GM19467 (cell line): ENCODE results near the gene INPP5J.
"Not testable (repeated sequence)": the region's sequence is repeated elsewhere in the genome, so short reads cannot be mapped to it uniquely, and the experiment has no call there.

Experiments
- ATAC-seq: cut with Tn5 transposase; IDR thresholded peaks from one replicate; pipeline ENCODE4 v1.9.1; 2021; ENCODE audit warnings: mild to moderate bottlenecking, moderate library complexity; ENCODE audit not compliant: unreplicated experiment

INPP5J gene

GRCh38 chr22:31087744-31088215 is 35.0 kb upstream of the INPP5J start:
- no peak for ATAC-seq

- no peak for ATAC-seq
Observed at GRCh38 chr22:31088233-31088986, 34.4 kb upstream of the INPP5J start.

- no peak for ATAC-seq
Observed at GRCh38 chr22:31089160-31090100, 33.3 kb upstream of the INPP5J start.

- no peak for ATAC-seq
Observed at GRCh38 chr22:31090217-31091085, 32.3 kb upstream of the INPP5J start.

DNA sequence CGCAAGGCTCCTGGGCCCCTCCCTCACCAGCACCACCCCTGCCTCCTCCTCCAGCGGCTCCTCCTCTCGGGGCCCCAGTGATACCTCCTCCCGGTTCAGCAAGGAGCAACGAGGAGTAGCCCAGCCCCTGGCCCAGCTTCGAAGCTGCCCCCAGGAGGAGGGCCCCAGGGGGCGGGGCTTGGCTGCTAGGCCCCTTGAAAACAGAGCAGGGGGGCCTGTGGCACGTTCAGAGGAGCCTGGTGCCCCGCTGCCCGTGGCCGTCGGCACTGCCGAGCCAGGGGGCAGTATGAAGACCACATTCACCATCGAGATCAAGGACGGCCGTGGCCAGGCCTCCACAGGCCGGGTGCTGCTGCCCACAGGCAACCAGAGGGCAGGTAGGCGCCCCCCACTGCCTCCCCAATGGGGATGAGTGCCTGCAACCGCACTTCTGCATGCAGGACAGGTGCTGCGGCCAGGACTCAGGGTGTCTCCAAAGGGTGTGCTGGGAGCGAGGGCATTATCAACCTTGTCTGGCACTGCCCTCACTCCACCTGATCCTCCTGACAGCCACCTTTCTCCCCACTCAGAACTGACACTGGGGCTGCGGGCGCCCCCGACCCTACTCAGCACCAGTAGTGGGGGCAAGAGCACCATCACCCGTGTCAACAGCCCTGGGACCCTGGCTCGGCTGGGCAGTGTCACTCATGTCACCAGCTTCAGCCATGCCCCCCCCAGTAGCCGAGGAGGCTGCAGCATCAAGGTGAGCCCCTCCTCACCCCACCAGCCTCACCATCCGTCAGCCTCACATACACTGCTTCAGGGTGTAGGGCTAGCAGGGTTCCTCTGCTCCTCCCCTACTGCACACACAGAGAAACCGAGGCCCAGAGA is 31.4 kb upstream of the INPP5J start:
- no peak for ATAC-seq

DNA sequence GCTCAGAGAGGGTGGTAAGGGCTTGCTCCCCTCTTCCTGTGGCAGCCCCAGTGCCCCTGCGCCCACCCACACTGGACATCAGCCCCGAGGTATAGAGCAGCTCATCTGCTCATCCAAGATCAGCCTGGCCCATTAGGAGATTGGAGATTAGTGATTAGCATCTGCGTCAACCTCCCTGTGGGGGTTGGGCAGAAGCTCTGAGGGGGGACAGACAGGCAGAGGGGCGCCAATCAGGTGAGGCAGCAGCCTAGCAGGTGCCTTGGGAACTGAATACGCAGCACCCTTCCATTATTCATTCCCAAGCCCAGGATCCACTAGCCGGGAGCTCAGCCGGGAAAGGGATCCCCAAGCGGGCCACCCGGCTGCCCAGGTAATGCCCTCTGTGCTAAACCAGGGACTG is 30.6 kb upstream of the INPP5J start:
- ATAC-seq = no peak

DNA sequence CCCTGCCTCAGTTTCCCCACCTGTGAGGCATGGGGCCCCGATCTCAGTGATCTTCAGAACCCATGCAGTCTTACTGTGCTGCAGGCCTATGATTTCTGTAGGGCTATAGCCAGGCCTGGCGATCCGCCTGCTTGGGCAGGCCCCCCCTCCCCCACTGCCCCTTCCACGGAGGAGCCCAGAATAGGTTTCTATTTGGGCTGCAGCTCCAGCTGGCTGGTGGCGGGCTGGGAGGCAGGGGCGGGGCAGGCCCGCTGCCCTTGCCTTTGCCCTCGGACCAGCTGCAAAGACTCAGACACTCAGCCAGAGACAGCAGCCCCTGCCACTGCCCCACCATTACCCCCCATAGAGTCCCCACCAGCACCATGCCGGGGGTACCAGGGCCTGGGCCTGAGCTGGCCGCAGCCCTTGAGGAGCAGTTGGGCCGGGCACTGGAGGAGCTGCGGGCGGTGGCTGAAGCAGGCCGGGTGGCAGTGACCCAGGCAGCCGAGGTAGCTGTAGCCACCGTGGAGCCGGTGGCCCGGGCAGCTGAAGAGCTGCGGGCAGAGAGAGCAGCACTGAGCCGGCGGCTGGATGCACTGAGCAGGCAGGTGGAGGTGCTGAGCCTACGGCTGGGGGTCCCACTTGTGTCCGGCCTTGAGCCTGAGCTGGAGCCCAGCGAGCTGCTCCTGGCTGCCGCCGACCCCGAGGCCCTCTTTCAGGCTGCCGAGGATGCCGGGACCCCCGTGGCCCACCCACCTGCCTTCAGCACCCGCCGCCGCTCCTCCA is 29.5 kb upstream of the INPP5J start:
- ATAC-seq = no peak

DNA sequence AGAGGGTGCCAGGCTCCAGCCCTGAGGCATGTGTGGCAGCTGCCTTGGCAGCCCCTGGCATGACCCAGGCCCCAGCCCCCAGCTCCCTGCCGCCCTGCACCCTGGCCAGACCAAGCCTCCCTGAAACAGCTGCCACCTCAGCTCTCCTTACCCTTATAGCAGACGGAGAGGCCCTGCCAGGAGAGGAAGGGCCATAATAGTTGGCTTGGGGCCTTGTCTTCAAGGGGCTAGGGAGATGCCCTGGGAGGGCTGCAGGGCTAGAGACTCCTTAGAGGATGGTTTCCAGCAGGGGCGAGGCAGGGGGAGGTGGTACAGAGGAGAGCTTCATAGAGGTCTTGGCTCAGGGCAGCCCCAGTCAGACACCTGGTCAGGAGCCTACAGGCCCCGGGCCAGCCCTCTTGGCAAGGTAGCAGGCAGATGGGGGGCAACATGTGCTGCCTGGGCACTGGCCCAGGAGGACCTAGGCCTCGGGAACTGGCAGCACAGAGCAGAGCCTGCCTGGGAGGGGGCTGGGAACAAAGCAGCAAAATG is 28.7 kb upstream of the INPP5J start:
- no peak for ATAC-seq

DNA sequence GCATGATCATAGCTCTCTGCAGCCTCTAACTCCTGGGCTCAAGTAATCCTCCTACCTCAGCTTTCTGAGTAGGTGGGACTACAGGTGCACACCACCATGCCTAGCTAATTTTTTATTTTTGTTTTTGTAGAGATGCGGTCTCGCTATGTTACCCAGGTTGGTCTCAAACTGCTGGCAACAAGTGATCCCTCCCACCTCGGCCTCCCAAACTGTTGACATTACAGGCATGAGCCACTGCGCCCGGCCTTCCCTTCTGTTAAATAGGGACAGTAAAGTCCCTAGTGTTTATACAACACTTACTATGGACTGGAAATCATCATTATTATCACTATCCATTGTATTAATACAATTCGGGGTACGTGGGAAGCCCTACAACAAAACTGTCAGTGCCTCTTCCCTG is 28.0 kb upstream of the INPP5J start:
- ATAC-seq = no peak

GRCh38 chr22:31095637-31096249 is 27.0 kb upstream of the INPP5J start:
- ATAC-seq = no peak

DNA sequence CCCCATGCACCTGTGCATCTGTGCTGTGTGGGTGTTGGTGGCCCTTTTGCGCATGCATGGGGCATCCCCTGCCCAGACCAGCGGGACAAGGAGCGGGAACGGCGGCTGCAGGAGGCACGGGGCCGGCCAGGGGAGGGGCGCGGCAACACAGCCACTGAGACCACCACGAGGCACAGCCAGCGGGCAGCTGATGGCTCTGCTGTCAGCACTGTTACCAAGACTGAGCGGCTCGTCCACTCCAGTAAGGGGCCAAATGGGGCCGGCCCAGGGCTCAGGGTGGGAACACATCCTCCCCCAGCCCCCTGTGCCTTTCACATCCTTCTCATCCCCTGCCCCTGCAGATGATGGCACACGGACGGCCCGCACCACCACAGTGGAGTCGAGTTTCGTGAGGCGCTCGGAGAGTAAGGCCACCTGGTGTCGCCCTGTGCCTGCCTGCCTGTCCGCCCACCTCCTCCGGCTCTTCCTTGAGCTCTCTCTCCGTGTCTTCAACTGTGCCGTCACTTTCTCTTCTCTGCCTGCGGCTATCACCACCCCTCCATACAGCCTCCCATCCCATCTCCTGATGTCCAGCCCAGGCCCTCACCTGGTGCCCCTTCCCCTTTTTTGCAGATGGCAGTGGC is 26.0 kb upstream of the INPP5J start:
- no peak for ATAC-seq

DNA sequence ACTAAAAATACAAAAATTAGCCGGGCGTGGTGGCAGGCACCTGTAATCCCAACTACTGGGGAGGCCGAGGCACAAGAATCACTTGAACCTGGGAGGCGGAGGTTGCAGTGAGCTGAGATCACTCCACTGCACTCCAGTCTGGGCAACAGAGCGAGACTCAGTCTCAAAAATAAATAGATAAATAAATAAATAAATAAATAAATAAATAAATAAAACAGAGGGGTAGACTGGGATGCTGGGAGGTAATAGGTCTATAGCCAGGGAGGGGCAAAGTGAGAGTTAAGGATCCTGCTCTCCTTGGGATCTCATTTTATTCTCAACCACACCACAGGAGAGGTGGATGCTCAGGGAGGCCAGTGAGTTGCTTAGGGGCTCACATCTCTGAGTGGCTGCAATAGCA is 25.2 kb upstream of the INPP5J start:
- not testable (repeated sequence) for ATAC-seq

GRCh38 chr22:31097941-31098631 is 24.7 kb upstream of the INPP5J start:
- ATAC-seq = no peak

- no peak for ATAC-seq
Observed at GRCh38 chr22:31098632-31099110, 24.1 kb upstream of the INPP5J start.

DNA sequence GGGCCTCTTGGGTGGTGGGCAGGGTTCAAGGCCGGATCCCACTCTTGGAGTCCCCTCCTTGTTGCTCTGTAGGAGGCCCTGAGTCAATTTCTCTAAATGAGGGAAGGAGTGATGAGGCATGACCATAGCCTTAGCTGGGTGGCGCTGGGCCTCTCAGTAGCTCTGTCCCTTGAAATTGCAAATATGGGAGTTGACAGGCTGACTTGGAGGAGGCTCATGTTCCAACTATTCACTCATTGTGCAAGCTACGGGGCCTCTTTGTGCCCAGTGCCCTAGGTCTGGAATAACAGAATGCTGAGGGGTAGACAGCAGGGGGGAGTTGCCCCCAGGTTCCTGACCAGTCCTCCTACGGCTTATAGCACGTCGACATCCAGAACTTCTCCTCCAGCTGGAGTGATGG is 23.4 kb upstream of the INPP5J start:
- no peak for ATAC-seq

GRCh38 chr22:31099841-31100761 is 22.7 kb upstream of the INPP5J start:
- no peak for ATAC-seq
